ENCODE data around the gene RAMACL. TPM values are rescaled to one million over a fixed set of nuclear protein-coding genes. Genes with fewer than 3 reads are reported as not detected.
"Not testable (repeated sequence)": the region's sequence is repeated elsewhere in the genome, so short reads cannot be mapped to it uniquely, and the experiment has no call there.

RAMACL gene
- total RNA-seq, 2 experiments from 2014 or later, result 0.52 to 0.89 TPM

GRCh38 chr6:166589337-166589731 is 2.9 kb upstream of the RAMACL start:
- H3K36me3 Mint-ChIP-seq (ENCODE audit: low read depth), result no peaks in the 10 kb centered on the region
- CTCF ChIA-PET, result no interaction called here
- peaks cover 23% of the 10 kb centered on the region for H3K4me1 Mint-ChIP-seq (ENCODE audit: low read depth)
- H3K27me3 Mint-ChIP-seq (ENCODE audit: low read depth), result no peaks in the 10 kb centered on the region
- H3K27ac Mint-ChIP-seq, result no peak overlapping the region
- H3K9me3 Mint-ChIP-seq, result no peaks in the 10 kb centered on the region
- no peak for DNase-seq
- no peak overlapping the region for H3K4me3 Mint-ChIP-seq
- intact Hi-C loops (cut with micrococcal nuclease), result loop anchor here (1.0 to 5.0 kb wide), 2 partner anchors 38 to 102 kb away; partner anchors contain the start of gene RPS6KA2

- Mint-ChIP-seq H3K4me1 (ENCODE audit: low read depth) (peaks cover 23% of the 10 kb centered on the region), H3K27me3 (ENCODE audit: low read depth) (no peaks in the 10 kb centered on the region), H3K9me3 (no peaks in the 10 kb centered on the region), H3K36me3 (ENCODE audit: low read depth) (no peaks in the 10 kb centered on the region), H3K27ac (no peak overlapping the region), H3K4me3 (no peak overlapping the region)
- intact Hi-C loops (cut with micrococcal nuclease), result loop anchor here (1.0 to 5.0 kb wide), 2 partner anchors 38 to 102 kb away; partner anchors contain the start of gene RPS6KA2
- CTCF ChIA-PET, result no interaction called here
- DNase-seq, result peak; percentile 48
Observed at GRCh38 chr6:166588691-166589336, 2.3 kb upstream of the RAMACL start.

GRCh38 chr6:166587631-166588413 is 1.3 kb upstream of the RAMACL start:
- Mint-ChIP-seq H3K36me3 (ENCODE audit: low read depth) (no peaks in the 10 kb centered on the region), H3K9me3 (no peaks in the 10 kb centered on the region), H3K27me3 (ENCODE audit: low read depth) (no peaks in the 10 kb centered on the region), H3K4me1 (ENCODE audit: low read depth) (peaks cover 23% of the 10 kb centered on the region), H3K4me3 (no peak overlapping the region), H3K27ac (no peak overlapping the region)
- intact Hi-C loops (cut with micrococcal nuclease), result loop anchor here (5.0 kb wide), 1 partner anchor 101 kb away; no protein-coding TSS in a partner anchor
- CTCF ChIA-PET, result no interaction called here
- no peak for DNase-seq

- Mint-ChIP-seq H3K27ac (no peak overlapping the region), H3K36me3 (ENCODE audit: low read depth) (no peaks in the 10 kb centered on the region), H3K4me1 (ENCODE audit: low read depth) (peaks cover 21% of the 10 kb centered on the region), H3K9me3 (no peaks in the 10 kb centered on the region), H3K27me3 (ENCODE audit: low read depth) (no peaks in the 10 kb centered on the region), H3K4me3 (no peak overlapping the region)
- CTCF ChIA-PET, result interaction anchor here (0.5 to 1.0 kb wide), 2 partner anchors 444 to 1827 kb away, joined by 3 to 4 read pairs; no protein-coding TSS in a partner anchor
- DNase-seq, result no peak
- intact Hi-C loops (cut with micrococcal nuclease), result loop anchor here (5.0 kb wide), 1 partner anchor 98 kb away; no protein-coding TSS in a partner anchor
Observed at GRCh38 chr6:166584853-166585429, 1.5 kb downstream of the RAMACL start.

GRCh38 chr6:166584155-166584554 is 2.3 kb downstream of the RAMACL start:
- Mint-ChIP-seq H3K4me1 (ENCODE audit: low read depth) (peaks cover 13% of the 10 kb centered on the region), H3K36me3 (ENCODE audit: low read depth) (no peaks in the 10 kb centered on the region), H3K27me3 (ENCODE audit: low read depth) (no peaks in the 10 kb centered on the region), H3K27ac (no peak overlapping the region), H3K9me3 (no peaks in the 10 kb centered on the region), H3K4me3 (no peak overlapping the region)
- DNase-seq, result no peak
- intact Hi-C loops (cut with micrococcal nuclease), result no loop called here
- CTCF ChIA-PET, result interaction anchor here (0.5 to 1.1 kb wide), 3 partner anchors 11 to 1827 kb away, joined by 3 to 5 read pairs (median 4); no protein-coding TSS in a partner anchor

GRCh38 chr6:166583230-166583965 is 3.1 kb downstream of the RAMACL start:
- no peak overlapping the region for H3K4me3 Mint-ChIP-seq
- H3K27ac Mint-ChIP-seq, result no peak overlapping the region
- H3K4me1 Mint-ChIP-seq (ENCODE audit: low read depth), result peaks cover 6% of the 10 kb centered on the region
- no peaks in the 10 kb centered on the region for H3K36me3 Mint-ChIP-seq (ENCODE audit: low read depth)
- no peak for DNase-seq
- H3K9me3 Mint-ChIP-seq, result no peaks in the 10 kb centered on the region
- CTCF ChIA-PET, result interaction anchor here (1.1 kb wide), 1 partner anchor 11 kb away, joined by 5 read pairs; no protein-coding TSS in a partner anchor
- H3K27me3 Mint-ChIP-seq (ENCODE audit: low read depth), result no peaks in the 10 kb centered on the region
- intact Hi-C loops (cut with micrococcal nuclease), result no loop called here

GRCh38 chr6:166582258-166582657 is 4.2 kb downstream of the RAMACL start:
- H3K4me3 Mint-ChIP-seq, result no peak overlapping the region
- peaks cover 5% of the 10 kb centered on the region for H3K9me3 Mint-ChIP-seq
- H3K4me1 Mint-ChIP-seq (ENCODE audit: low read depth), result no peaks in the 10 kb centered on the region
- intact Hi-C loops (cut with micrococcal nuclease), result no loop called here
- no peak for DNase-seq
- no peak overlapping the region for H3K27ac Mint-ChIP-seq
- CTCF ChIA-PET, result interaction anchor here (0.6 kb wide), 1 partner anchor 134 kb away, joined by 3 read pairs; no protein-coding TSS in a partner anchor
- peaks cover 2% of the 10 kb centered on the region for H3K36me3 Mint-ChIP-seq (ENCODE audit: low read depth)
- H3K27me3 Mint-ChIP-seq (ENCODE audit: low read depth), result no peaks in the 10 kb centered on the region

GRCh38 chr6:166581801-166582200 is 4.7 kb downstream of the RAMACL start:
- CTCF ChIA-PET; H3K27ac Mint-ChIP-seq; H3K4me1 Mint-ChIP-seq (ENCODE audit: low read depth); H3K9me3 Mint-ChIP-seq; H3K4me3 Mint-ChIP-seq; H3K36me3 Mint-ChIP-seq (ENCODE audit: low read depth); H3K27me3 Mint-ChIP-seq (ENCODE audit: low read depth); DNase-seq; intact Hi-C loops (cut with micrococcal nuclease): not testable (repeated sequence)

- Mint-ChIP-seq H3K27ac (no peak overlapping the region), H3K4me1 (ENCODE audit: low read depth) (no peaks in the 10 kb centered on the region), H3K36me3 (ENCODE audit: low read depth) (peaks cover 5% of the 10 kb centered on the region), H3K4me3 (no peak overlapping the region), H3K27me3 (ENCODE audit: low read depth) (no peaks in the 10 kb centered on the region), H3K9me3 (peaks cover 9% of the 10 kb centered on the region)
- DNase-seq, result no peak
- intact Hi-C loops (cut with micrococcal nuclease), result no loop called here
- CTCF ChIA-PET, result no interaction called here
Observed at GRCh38 chr6:166581091-166581511, 5.4 kb downstream of the RAMACL start.

GRCh38 chr6:166580076-166581050 is 6.1 kb downstream of the RAMACL start:
- no peaks in the 10 kb centered on the region for H3K4me1 Mint-ChIP-seq (ENCODE audit: low read depth)
- H3K36me3 Mint-ChIP-seq (ENCODE audit: low read depth), result peaks cover 6% of the 10 kb centered on the region
- CTCF ChIA-PET, result no interaction called here
- H3K27me3 Mint-ChIP-seq (ENCODE audit: low read depth), result no peaks in the 10 kb centered on the region
- no peak overlapping the region for H3K27ac Mint-ChIP-seq
- intact Hi-C loops (cut with micrococcal nuclease), result no loop called here
- H3K9me3 Mint-ChIP-seq, result peaks cover 11% of the 10 kb centered on the region
- no peak overlapping the region for H3K4me3 Mint-ChIP-seq
- DNase-seq, result no peak

- H3K27me3 Mint-ChIP-seq (ENCODE audit: low read depth), result no peaks in the 10 kb centered on the region
- H3K9me3 Mint-ChIP-seq, result peaks cover 11% of the 10 kb centered on the region
- intact Hi-C loops (cut with micrococcal nuclease), result no loop called here
- no peak for DNase-seq
- H3K4me3 Mint-ChIP-seq, result no peak overlapping the region
- peaks cover 7% of the 10 kb centered on the region for H3K36me3 Mint-ChIP-seq (ENCODE audit: low read depth)
- H3K4me1 Mint-ChIP-seq (ENCODE audit: low read depth), result no peaks in the 10 kb centered on the region
- CTCF ChIA-PET, result no interaction called here
- no peak overlapping the region for H3K27ac Mint-ChIP-seq
Observed at GRCh38 chr6:166579237-166579850, 7.1 kb downstream of the RAMACL start.
